Omental fat pad (tissue), 4 donors: ENCODE measurements around the gene ZNF79. TPM values are rescaled to one million over a fixed set of nuclear protein-coding genes. Genes with fewer than 3 reads are reported as not detected.

Source experiments
- ATAC-seq: fragments of 150-250 bp; one replicate; pipeline ENCODE4 v1.9.1; 2016; ENCODE audit warnings: mild to moderate bottlenecking, moderate library complexity; ENCODE audit not compliant: low FRiP score
- DNase-seq: peaks from one replicate; pipeline ENCODE4 v3.0.0-alpha.2; 2019; ENCODE audit warnings: low spot score
- total RNA-seq, 4 donors: library from RNA; depleted of rRNA; stranded (reverse); fragments of >200 nt; gene quantifications; one replicate each; pipeline ENCODE4 v1.1.0, GENCODE V29; 2016
- TF ChIP-seq, protein P1 (sequence below), 3 donors: fragments of 450-650 bp; IDR thresholded peaks; one replicate each; pipeline ENCODE4 v1.5.1; 2016 to 2017; ENCODE audit warnings: antibody characterized with exemption in 3 of 3, mild to moderate bottlenecking in 3 of 3, moderate library complexity in 2 of 3

Gene ZNF79
- total RNA-seq, 4 donors from 2014 or later: 5.0 to 15.4 (median 6.3) TPM

DNA sequence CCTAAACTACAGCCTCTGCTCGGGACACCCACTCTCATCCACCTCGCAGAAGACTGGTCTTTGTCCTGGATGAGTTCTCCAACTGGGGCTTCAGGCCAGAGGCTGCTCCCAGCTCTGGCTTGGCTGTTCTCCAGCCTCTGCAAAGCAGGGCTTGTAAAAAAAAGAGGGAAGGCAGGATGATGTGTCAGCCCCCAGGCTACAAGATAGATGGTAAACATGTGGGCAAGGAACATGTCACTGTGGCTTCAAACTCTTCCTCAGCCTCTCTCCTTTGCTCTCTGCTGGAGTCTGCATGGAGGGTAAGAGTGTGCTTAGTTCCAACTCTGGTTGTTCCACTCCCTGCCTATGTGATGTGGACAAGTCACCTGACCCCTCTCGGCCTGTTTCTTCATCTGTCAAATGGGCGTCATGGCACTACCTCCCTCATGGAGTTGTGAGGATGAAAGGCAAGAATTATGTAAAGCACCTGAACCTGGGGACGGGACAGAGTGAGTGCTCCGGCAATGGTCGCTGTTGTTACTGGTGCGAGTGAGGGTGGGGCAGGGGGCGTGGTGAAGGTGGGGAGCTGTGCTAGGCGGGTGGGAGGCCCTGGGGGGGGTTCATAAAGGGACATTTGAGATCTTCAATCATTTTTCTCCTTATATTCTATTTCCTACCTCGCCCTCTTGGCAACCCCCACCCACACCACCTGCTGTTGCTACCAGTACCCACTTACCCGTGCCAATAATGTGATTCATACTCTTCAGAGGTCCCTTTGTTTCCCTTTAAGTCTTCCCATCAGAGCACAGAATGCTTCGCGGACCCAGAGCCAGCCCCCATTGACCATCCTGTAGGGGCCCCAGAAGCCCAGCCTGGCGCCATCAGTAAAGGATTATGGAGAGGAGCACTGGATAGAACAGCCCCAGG is 6.8 kb upstream of the ZNF79 start:
- ATAC-seq (no peak), DNase-seq (no peak)
- TF ChIP-seq, protein P1, sequence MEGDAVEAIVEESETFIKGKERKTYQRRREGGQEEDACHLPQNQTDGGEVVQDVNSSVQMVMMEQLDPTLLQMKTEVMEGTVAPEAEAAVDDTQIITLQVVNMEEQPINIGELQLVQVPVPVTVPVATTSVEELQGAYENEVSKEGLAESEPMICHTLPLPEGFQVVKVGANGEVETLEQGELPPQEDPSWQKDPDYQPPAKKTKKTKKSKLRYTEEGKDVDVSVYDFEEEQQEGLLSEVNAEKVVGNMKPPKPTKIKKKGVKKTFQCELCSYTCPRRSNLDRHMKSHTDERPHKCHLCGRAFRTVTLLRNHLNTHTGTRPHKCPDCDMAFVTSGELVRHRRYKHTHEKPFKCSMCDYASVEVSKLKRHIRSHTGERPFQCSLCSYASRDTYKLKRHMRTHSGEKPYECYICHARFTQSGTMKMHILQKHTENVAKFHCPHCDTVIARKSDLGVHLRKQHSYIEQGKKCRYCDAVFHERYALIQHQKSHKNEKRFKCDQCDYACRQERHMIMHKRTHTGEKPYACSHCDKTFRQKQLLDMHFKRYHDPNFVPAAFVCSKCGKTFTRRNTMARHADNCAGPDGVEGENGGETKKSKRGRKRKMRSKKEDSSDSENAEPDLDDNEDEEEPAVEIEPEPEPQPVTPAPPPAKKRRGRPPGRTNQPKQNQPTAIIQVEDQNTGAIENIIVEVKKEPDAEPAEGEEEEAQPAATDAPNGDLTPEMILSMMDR (IDR thresholded peaks at IDR 0.05): no peak

DNA sequence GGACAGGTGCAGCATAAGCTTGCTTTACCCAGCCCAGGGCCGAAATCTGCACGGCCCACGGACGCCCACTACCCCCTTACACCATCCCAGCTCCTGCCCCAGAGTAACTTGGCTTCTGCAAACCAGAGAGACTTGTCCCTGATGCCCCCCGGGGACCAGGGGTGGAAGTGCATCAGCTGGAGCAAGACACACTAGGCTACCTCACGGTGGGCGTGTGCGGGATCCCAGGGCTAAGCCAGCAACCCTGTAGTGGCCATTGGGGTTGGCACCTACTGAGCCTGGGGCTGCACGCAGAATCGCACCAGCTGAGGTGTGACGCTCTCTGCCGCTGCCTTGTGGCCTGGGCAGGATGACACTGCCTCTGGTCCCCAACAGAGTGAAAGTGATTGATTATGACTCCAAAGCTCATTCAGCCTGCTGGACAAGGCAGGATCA is 6.1 kb upstream of the ZNF79 start:
- TF ChIP-seq, protein P1 (IDR thresholded peaks at IDR 0.05): no peak
- ATAC-seq (peak; percentile 29), DNase-seq (no peak)

DNA sequence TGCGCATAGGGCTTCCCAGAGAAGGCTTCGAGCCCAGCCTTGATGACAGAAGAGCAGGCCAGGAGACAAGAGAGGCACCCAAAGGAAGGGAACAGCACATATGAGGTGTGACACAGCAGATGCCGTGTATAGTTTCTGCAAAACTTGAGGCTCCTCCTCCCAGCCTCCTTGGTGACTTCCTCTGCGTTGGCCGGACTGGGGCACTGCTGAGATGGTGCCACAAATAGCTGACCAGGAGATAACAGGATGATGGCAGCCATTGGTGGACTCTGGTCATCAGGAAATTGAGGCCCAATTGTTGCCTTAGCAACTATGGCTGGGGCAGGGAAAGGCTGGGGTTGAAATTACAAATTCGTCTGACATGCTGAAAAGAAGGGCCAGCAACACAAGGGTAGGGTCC is 4.8 kb upstream of the ZNF79 start:
- no peak for ATAC-seq
- TF ChIP-seq, protein P1 (IDR thresholded peaks at IDR 0.05): no peak
- DNase-seq: no peak

DNA sequence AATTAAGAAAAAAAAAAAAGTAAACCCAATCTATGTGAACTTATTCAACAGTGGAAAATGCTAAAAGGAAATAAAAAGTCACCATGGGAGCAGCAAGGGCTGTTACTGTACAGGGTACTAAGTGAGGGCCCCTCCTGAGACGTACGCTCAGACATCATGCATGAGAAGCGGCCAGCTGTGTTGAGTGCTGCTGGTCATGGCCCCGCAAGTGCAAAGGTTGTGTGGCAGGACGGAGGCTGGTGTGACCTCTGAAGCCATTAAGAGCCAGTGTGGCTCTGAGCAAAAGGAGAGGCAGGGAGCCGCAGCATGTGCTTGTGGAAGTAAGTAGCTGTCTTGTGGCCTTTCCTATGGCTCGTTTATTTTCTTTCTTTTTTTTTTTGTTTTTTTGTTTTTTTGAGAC is 3.1 kb upstream of the ZNF79 start:
- DNase-seq: no peak
- TF ChIP-seq, protein P1 (IDR thresholded peaks at IDR 0.05): no peak
- ATAC-seq: no peak

DNA sequence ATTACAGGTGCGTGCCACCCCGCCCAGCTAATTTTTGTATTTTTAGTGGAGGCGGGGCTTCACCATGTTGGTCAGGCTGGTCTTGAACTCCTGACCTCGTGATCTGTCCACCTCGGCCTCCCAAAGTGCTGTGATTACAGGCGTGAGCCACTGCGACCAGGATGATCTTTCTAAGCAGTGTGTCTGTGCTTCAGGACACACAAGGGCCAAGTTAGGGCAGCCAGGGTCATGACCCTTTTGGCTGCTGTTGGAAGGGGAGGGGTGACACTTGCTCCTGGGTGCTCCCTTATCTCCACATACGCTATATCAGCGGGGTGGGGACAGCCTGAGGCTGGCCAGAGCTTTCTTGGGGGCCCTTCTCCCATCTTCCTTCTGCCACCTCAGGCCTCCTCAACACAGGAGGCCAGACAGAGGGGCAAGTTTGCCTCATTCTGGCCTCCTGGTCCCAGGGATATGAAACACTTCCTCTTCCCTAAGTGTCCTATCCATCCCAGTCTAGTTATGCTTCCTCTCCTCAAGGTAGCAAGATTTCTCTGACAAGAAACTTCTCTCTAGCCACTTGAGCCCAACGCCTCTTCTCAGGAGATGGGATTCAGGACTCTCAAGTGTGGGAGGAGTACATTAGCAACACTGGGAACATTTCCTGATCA is 1.9 kb upstream of the ZNF79 start:
- TF ChIP-seq, protein P1 (IDR thresholded peaks at IDR 0.05): no peak

DNA sequence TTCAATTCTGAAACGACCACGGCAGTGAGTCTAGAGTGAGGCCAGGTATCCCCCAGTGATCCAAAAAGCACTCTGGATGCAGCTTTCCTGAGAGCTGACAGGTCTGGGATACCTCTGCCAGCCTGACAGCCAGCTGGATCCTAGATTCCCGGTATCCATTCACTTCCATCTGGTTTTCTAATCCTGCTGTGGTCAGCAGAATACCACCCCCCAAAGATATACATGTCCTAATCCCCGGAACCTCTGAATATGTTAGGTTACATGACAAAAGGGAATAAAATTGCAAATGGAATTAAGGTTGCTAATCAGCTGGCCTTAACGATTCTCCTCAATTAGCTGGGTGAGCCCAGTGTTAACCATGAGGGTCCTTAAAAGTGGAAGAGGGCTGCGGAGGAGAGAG is 1.4 kb upstream of the ZNF79 start:
- TF ChIP-seq, protein P1 (IDR thresholded peaks at IDR 0.05): no peak
- ATAC-seq (no peak), DNase-seq (no peak)

More for the DNA sequence above, 1.9 kb upstream of the ZNF79 start:
- ATAC-seq (no peak), DNase-seq (no peak)
